ENCODE measurements around the gene DLG2.

DLG2 gene

GRCh38 chr11:83941050-83941449 lies 1686.1 kb downstream of the DLG2 start:
- DNase-seq: no peak

- no peak for DNase-seq
Observed at GRCh38 chr11:83938148-83938547, 1689.0 kb downstream of the DLG2 start.

GRCh38 chr11:83933008-83933407 lies 1694.1 kb downstream of the DLG2 start:
- DNase-seq: no peak

- DNase-seq: no peak
Observed at GRCh38 chr11:83927422-83927821, 1699.7 kb downstream of the DLG2 start.

GRCh38 chr11:83924795-83925542 lies 1702.2 kb downstream of the DLG2 start:
- no peak for DNase-seq

GRCh38 chr11:83923961-83924360 lies 1703.2 kb downstream of the DLG2 start:
- no peak for DNase-seq

GRCh38 chr11:83922953-83923352 lies 1704.2 kb downstream of the DLG2 start:
- DNase-seq: no peak

- DNase-seq: no peak
Observed at GRCh38 chr11:83922318-83922717, 1704.8 kb downstream of the DLG2 start.

- DNase-seq: no peak
Observed at GRCh38 chr11:83921447-83922192, 1705.5 kb downstream of the DLG2 start.

GRCh38 chr11:83918476-83918875 lies 1708.7 kb downstream of the DLG2 start:
- DNase-seq: no peak

- no peak for DNase-seq
Observed at GRCh38 chr11:83914995-83915394, 1712.1 kb downstream of the DLG2 start.

- DNase-seq: no peak
Observed at GRCh38 chr11:83909579-83910534, 1717.3 kb downstream of the DLG2 start.

GRCh38 chr11:83908298-83908856 lies 1718.8 kb downstream of the DLG2 start:
- no peak for DNase-seq

- DNase-seq: no peak
Observed at GRCh38 chr11:83895516-83895915, 1731.6 kb downstream of the DLG2 start.

- DNase-seq: no peak
Observed at GRCh38 chr11:83881428-83881827, 1745.7 kb downstream of the DLG2 start.

- no peak for DNase-seq
Observed at GRCh38 chr11:83871054-83871453, 1756.1 kb downstream of the DLG2 start.

- DNase-seq: no peak
Observed at GRCh38 chr11:83866655-83867054, 1760.5 kb downstream of the DLG2 start.

GRCh38 chr11:83865636-83866461 lies 1761.3 kb downstream of the DLG2 start:
- no peak for DNase-seq

GRCh38 chr11:83864412-83865057 lies 1762.6 kb downstream of the DLG2 start:
- no peak for DNase-seq

GRCh38 chr11:83863272-83863671 lies 1763.9 kb downstream of the DLG2 start:
- no peak for DNase-seq

GRCh38 chr11:83862691-83863090 lies 1764.5 kb downstream of the DLG2 start:
- no peak for DNase-seq
